Measurements from ENCODE around the gene PAK1. TPM values are rescaled to one million over a fixed set of nuclear protein-coding genes. Genes with fewer than 3 reads are reported as not detected.

Gene PAK1
- total RNA-seq, 2 experiments from 2014 or later, result 85.7 to 91.5 TPM

GRCh38 chr11:77381729-77382665, 91.9 kb downstream of the PAK1 start:
- ChIA-PET CTCF (interaction anchor here (1.0 to 2.5 kb wide), 3 partner anchors 12 to 59 kb away, joined by 3 to 7 read pairs (median 4); no protein-coding TSS in a partner anchor), POLR2A (interaction anchor here (0.6 kb wide), 2 partner anchors 135 to 229 kb away, joined by 3 to 6 read pairs; no protein-coding TSS in a partner anchor)
- Mint-ChIP-seq H3K9me3 (ENCODE audit: insufficient read depth) (no peaks in the 10 kb centered on the region), H3K36me3 (ENCODE audit: low read depth) (peaks cover 41% of the 10 kb centered on the region), H3K27me3 (ENCODE audit: low read depth) (no peaks in the 10 kb centered on the region), H3K4me1 (ENCODE audit: low read depth) (peaks cover 13% of the 10 kb centered on the region), H3K27ac (no peak overlapping the region), H3K4me3 (no peak overlapping the region)
- DNase-seq, result no peak
- no peak for ATAC-seq

DNA sequence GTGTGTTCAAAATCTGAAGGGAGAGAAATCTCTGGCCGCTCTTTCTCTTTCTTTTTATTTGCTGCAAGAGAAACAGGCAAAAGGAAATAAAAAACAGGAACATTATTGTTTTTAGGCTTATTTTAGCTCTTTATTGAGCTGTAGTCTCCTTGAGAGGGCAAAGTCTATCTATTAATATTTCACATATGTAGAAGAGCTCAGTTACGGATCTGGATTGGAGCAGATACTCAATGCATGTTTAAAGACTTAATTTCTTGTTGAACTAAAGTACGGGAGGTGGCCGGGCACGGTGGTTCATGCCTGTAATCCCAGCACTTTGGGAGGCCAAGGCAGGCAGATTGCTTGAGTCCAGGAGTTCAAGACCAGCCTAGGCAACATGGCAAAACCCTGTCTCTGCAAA, 94.0 kb downstream of the PAK1 start:
- no peak for DNase-seq
- H3K4me3 Mint-ChIP-seq, result no peak overlapping the region
- POLR2A ChIA-PET, result no interaction called here
- CTCF ChIA-PET, result interaction anchor here (1.5 to 2.5 kb wide), 2 partner anchors 9 to 11 kb away, joined by 3 to 7 read pairs; no protein-coding TSS in a partner anchor
- H3K4me1 Mint-ChIP-seq (ENCODE audit: low read depth), result peaks cover 13% of the 10 kb centered on the region
- ATAC-seq, result no peak
- peak overlapping the region; percentile 17 for H3K27ac Mint-ChIP-seq
- H3K27me3 Mint-ChIP-seq (ENCODE audit: low read depth), result no peaks in the 10 kb centered on the region
- no peaks in the 10 kb centered on the region for H3K9me3 Mint-ChIP-seq (ENCODE audit: insufficient read depth)
- H3K36me3 Mint-ChIP-seq (ENCODE audit: low read depth), result peaks cover 49% of the 10 kb centered on the region

DNA sequence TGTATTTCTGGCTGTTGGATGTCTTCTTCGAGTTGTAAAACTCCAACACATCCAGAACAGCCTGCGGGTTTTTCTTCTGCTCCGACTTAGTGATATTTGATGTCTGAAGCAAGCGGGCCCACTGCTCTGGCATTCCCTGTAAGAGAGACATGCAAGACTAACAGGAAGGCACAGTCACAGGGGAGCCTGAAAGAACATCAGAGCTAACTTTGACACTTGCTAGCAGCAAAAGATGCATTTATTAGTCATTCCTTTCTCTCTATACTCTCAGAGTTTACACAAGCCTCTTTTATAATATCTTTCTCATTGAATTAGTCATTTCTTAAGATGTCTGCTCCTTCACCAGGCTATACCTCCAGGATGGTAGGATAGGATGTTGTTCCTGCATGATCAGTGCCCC, 94.6 kb downstream of the PAK1 start:
- CTCF ChIA-PET, result interaction anchor here (0.8 kb wide), 1 partner anchor 9 kb away, joined by 4 read pairs; no protein-coding TSS in a partner anchor
- Mint-ChIP-seq H3K27ac (no peak overlapping the region), H3K36me3 (ENCODE audit: low read depth) (peaks cover 47% of the 10 kb centered on the region), H3K27me3 (ENCODE audit: low read depth) (no peaks in the 10 kb centered on the region), H3K4me3 (no peak overlapping the region), H3K4me1 (ENCODE audit: low read depth) (peaks cover 13% of the 10 kb centered on the region), H3K9me3 (ENCODE audit: insufficient read depth) (no peaks in the 10 kb centered on the region)
- no peak for ATAC-seq
- POLR2A ChIA-PET, result no interaction called here
- no peak for DNase-seq

DNA sequence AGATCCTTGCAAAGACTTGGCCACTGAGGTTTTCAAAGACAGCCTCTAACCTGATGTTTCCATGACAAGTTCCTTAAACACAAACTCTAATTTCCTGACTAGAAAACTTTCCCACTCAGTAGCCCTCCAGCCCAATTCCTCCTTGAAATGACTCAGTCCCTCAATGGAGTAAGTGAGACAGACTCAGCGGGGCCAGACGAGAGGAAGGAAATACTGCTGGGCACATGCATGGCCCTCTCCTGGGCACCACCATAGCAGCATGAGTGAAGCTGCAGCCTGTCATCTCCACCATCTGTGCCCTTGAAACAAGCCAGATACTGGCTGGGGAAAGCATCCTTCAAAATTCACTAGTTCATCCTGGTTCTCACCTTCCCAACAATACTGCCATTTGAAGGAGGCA, 96.2 kb downstream of the PAK1 start:
- DNase-seq (no peak), ATAC-seq (no peak)
- ChIA-PET CTCF (no interaction called here), POLR2A (no interaction called here)
- H3K9me3 Mint-ChIP-seq (ENCODE audit: insufficient read depth), result no peaks in the 10 kb centered on the region
- H3K4me1 Mint-ChIP-seq (ENCODE audit: low read depth), result peaks cover 13% of the 10 kb centered on the region
- peaks cover 50% of the 10 kb centered on the region for H3K36me3 Mint-ChIP-seq (ENCODE audit: low read depth)
- H3K27me3 Mint-ChIP-seq (ENCODE audit: low read depth), result no peaks in the 10 kb centered on the region
- no peak overlapping the region for H3K4me3 Mint-ChIP-seq
- no peak overlapping the region for H3K27ac Mint-ChIP-seq

- ATAC-seq (no peak), DNase-seq (no peak)
- CTCF ChIA-PET, result no interaction called here
- H3K4me3 Mint-ChIP-seq, result no peak overlapping the region
- H3K9me3 Mint-ChIP-seq (ENCODE audit: insufficient read depth), result no peaks in the 10 kb centered on the region
- POLR2A ChIA-PET, result no interaction called here
- no peak overlapping the region for H3K27ac Mint-ChIP-seq
- H3K4me1 Mint-ChIP-seq (ENCODE audit: low read depth), result peaks cover 3% of the 10 kb centered on the region
- peaks cover 56% of the 10 kb centered on the region for H3K36me3 Mint-ChIP-seq (ENCODE audit: low read depth)
- H3K27me3 Mint-ChIP-seq (ENCODE audit: low read depth), result no peaks in the 10 kb centered on the region
Measured at GRCh38 chr11:77375107-77375506, 98.8 kb downstream of the PAK1 start.

DNA sequence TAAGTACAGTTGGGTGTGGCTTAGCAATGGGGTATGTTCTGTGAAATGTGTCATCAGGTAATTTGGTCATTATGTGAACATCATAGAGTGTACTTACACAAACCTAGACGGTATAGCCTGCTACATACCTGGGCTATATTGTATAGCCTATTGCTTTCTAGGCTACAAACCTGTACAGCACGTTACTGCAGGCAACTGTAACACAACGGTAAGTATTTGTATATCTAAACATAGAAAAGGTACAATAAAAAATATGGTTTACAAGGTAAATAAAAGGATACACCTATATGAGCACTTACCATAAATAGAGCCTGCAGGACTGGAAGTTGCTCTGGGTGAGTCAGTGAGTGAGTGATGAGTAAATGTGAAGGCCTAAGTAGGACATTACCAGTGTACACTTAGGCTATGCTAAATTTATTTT, 99.3 kb downstream of the PAK1 start:
- peaks cover 7% of the 10 kb centered on the region for H3K4me1 Mint-ChIP-seq (ENCODE audit: low read depth)
- CTCF ChIA-PET, result no interaction called here

GRCh38 chr11:77374108-77374507, 99.8 kb downstream of the PAK1 start:
- Mint-ChIP-seq H3K27ac (no peak overlapping the region), H3K4me3 (no peak overlapping the region), H3K36me3 (ENCODE audit: low read depth) (peaks cover 51% of the 10 kb centered on the region), H3K4me1 (ENCODE audit: low read depth) (peaks cover 7% of the 10 kb centered on the region), H3K9me3 (ENCODE audit: insufficient read depth) (no peaks in the 10 kb centered on the region), H3K27me3 (ENCODE audit: low read depth) (no peaks in the 10 kb centered on the region)
- CTCF ChIA-PET, result no interaction called here
- ATAC-seq, result no peak
- POLR2A ChIA-PET, result no interaction called here
- no peak for DNase-seq

More for the DNA sequence above, 99.3 kb downstream of the PAK1 start:
- H3K27me3 Mint-ChIP-seq (ENCODE audit: low read depth), result no peaks in the 10 kb centered on the region
- H3K9me3 Mint-ChIP-seq (ENCODE audit: insufficient read depth), result no peaks in the 10 kb centered on the region
- DNase-seq (no peak), ATAC-seq (no peak)
- H3K4me3 Mint-ChIP-seq, result no peak overlapping the region
- POLR2A ChIA-PET, result no interaction called here
- peaks cover 56% of the 10 kb centered on the region for H3K36me3 Mint-ChIP-seq (ENCODE audit: low read depth)
- H3K27ac Mint-ChIP-seq, result no peak overlapping the region

GRCh38 chr11:77372726-77373125, 101.2 kb downstream of the PAK1 start:
- no peak for ATAC-seq

DNA sequence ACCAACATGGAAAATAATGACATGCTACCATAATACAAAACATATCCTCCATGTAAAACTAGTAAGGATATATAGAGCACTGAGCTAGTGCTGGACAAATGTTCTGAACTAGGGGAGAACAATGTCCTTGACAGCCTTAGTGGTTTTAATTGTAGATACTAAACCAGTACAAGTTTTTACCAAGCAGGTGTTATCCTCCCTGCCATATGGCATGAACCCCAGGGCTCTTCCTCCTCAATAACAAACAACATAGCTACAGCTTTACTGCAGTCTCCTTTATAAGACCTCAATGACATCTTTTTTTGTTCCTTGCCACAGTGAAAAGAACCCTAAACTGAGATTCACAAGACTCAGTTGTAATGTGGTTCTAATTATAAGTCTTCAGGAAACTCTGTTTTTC, 102.2 kb downstream of the PAK1 start:
- POLR2A ChIA-PET, result no interaction called here
- Mint-ChIP-seq H3K9me3 (ENCODE audit: insufficient read depth) (no peaks in the 10 kb centered on the region), H3K4me1 (ENCODE audit: low read depth) (peaks cover 7% of the 10 kb centered on the region), H3K27me3 (ENCODE audit: low read depth) (no peaks in the 10 kb centered on the region), H3K4me3 (no peak overlapping the region), H3K27ac (no peak overlapping the region), H3K36me3 (ENCODE audit: low read depth) (peaks cover 45% of the 10 kb centered on the region)
- ATAC-seq (no peak), DNase-seq (no peak)
- CTCF ChIA-PET, result interaction anchor here (1.3 to 2.2 kb wide), 2 partner anchors 7 to 86 kb away, joined by 3 to 4 read pairs; no protein-coding TSS in a partner anchor

More at GRCh38 chr11:77372726-77373125, 101.2 kb downstream of the PAK1 start:
- Mint-ChIP-seq H3K9me3 (ENCODE audit: insufficient read depth) (no peaks in the 10 kb centered on the region), H3K36me3 (ENCODE audit: low read depth) (peaks cover 45% of the 10 kb centered on the region), H3K4me3 (no peak overlapping the region), H3K4me1 (ENCODE audit: low read depth) (peaks cover 7% of the 10 kb centered on the region), H3K27me3 (ENCODE audit: low read depth) (no peaks in the 10 kb centered on the region), H3K27ac (no peak overlapping the region)
- ChIA-PET POLR2A (no interaction called here), CTCF (no interaction called here)
- no peak for DNase-seq

DNA sequence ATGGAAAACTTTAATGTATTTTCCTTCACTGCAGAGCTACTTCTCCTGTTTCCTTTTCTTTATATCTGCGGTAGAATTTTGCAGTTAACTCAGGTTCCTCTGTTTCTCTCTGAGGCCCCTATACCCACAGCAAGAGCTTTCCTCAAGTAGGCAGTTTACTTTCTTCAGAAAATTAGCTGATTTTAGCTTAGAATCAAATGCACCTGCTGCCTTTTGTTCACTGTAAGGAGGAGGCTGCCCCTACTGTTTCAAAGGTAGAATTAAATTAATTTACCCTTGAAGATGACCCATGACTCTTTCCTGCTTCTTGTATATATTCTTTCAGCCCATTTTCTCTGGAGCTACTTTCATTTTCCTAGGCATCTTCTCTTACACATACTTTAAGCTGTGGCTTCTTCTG, 103.7 kb downstream of the PAK1 start:
- Mint-ChIP-seq H3K36me3 (ENCODE audit: low read depth) (peaks cover 49% of the 10 kb centered on the region), H3K27ac (no peak overlapping the region), H3K4me3 (no peak overlapping the region), H3K4me1 (ENCODE audit: low read depth) (peaks cover 7% of the 10 kb centered on the region), H3K9me3 (ENCODE audit: insufficient read depth) (peaks cover 9% of the 10 kb centered on the region), H3K27me3 (ENCODE audit: low read depth) (no peaks in the 10 kb centered on the region)
- ATAC-seq (no peak), DNase-seq (no peak)
- POLR2A ChIA-PET, result no interaction called here
- CTCF ChIA-PET, result interaction anchor here (0.9 to 2.2 kb wide), 5 partner anchors 9 to 100 kb away, joined by 3 to 7 read pairs (median 4); no protein-coding TSS in a partner anchor

- CTCF ChIA-PET, result no interaction called here
- Mint-ChIP-seq H3K9me3 (ENCODE audit: insufficient read depth) (peaks cover 6% of the 10 kb centered on the region), H3K36me3 (ENCODE audit: low read depth) (peaks cover 37% of the 10 kb centered on the region), H3K4me3 (no peak overlapping the region), H3K27me3 (ENCODE audit: low read depth) (no peaks in the 10 kb centered on the region), H3K4me1 (ENCODE audit: low read depth) (no peaks in the 10 kb centered on the region), H3K27ac (no peak overlapping the region)
- POLR2A ChIA-PET, result no interaction called here
- ATAC-seq, result no peak
- no peak for DNase-seq
Measured at GRCh38 chr11:77361184-77361583, 112.7 kb downstream of the PAK1 start.

DNA sequence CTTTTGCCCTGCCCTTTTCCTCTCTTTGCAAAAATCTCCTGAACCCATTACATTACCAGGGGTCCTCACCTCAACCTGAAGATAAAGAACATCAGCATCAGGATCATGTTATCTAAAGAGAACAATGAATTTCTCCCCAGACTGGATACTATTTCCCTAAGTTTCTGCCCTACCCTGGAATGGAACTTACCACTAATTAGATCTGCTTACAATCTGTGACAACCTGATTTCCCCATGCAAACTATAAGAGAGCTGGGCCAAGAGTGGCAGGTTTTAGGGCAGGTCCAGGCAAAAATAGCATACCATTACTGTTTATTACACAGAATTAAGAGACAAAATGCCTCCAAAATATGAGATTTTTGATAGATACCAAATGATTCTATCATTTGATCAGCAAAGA, 114.4 kb downstream of the PAK1 start:
- H3K9me3 Mint-ChIP-seq (ENCODE audit: insufficient read depth), result no peaks in the 10 kb centered on the region
- no peak overlapping the region for H3K27ac Mint-ChIP-seq

More for the DNA sequence above, 114.4 kb downstream of the PAK1 start:
- DNase-seq (no peak), ATAC-seq (no peak)
- Mint-ChIP-seq H3K4me3 (no peak overlapping the region), H3K27me3 (ENCODE audit: low read depth) (no peaks in the 10 kb centered on the region), H3K36me3 (ENCODE audit: low read depth) (peaks cover 28% of the 10 kb centered on the region), H3K4me1 (ENCODE audit: low read depth) (no peaks in the 10 kb centered on the region)
- CTCF ChIA-PET, result no interaction called here
- POLR2A ChIA-PET, result no interaction called here

Measured in activated CD8-positive, alpha-beta T cell treated with anti-CD3 and anti-CD28 coated beads, Interleukin-2, amount 10 ng/mL, durations not matched to agents 7 days and 5 days (primary cell).